H1 (cell line): ENCODE results near the gene FITM1. TPM values are rescaled to one million over a fixed set of nuclear protein-coding genes. Genes with fewer than 3 reads are reported as not detected.

Source experiments
- CTCF ChIA-PET: fragments of 300-600 bp; sonication (Branson Sonifier 250); formaldehyde crosslinking; loops from one replicate; lab custom pipeline; 2021; ENCODE audit not compliant: partially characterized antibody; lab: Charles Lee
- POLR2A ChIA-PET: fragments of 300-600 bp; sonication (Branson Sonifier 250); formaldehyde crosslinking; loops from one replicate; lab custom pipeline; 2021; ENCODE audit warnings: inconsistent platforms; ENCODE audit not compliant: partially characterized antibody; lab: Charles Lee
- DNase-seq, 2 experiments: peaks; one replicate each; pipeline versions ENCODE4 v3.0.0 to v3.0.0-alpha.2; 2010 to 2022; ENCODE audit warnings: low spot score in 2 of 2, low read depth in 1 of 2, mixed read lengths in 1 of 2
- FAIRE-seq: peaks from 2 replicates; lab custom pipeline; 2011; peaks lifted over from hg19 to GRCh38; lab: Jason Lieb, UNC
- H2AFZ ChIP-seq: 2 replicates; pipeline ENCODE4 v1.8.1; 2012; ENCODE audit warnings: low read length, inconsistent platforms
- H2AK5ac ChIP-seq: 2 replicates; pipeline ENCODE4 v1.6.1; 2013; ENCODE audit warnings: low read depth, low read length
- H2BK120ac ChIP-seq: replicated peaks from 2 replicates; pipeline ENCODE3; 2013; ENCODE audit warnings: low read depth, low read length, inconsistent platforms
- H2BK12ac ChIP-seq: 2 replicates; pipeline ENCODE4 v1.6.1; 2013; ENCODE audit warnings: low read depth, low read length
- H2BK15ac ChIP-seq: 2 replicates; pipeline ENCODE4 v1.6.1; 2013; ENCODE audit warnings: low read length
- H2BK20ac ChIP-seq: 2 replicates; pipeline ENCODE4 v1.6.1; 2013; ENCODE audit warnings: low read length
- H2BK5ac ChIP-seq: 2 replicates; pipeline ENCODE4 v1.6.1; 2013; ENCODE audit warnings: low read depth, low read length
- H3K14ac ChIP-seq: 2 replicates; pipeline ENCODE4 v1.6.1; 2013; ENCODE audit warnings: inconsistent platforms; ENCODE audit not compliant: insufficient read length
- H3K18ac ChIP-seq: 2 replicates; pipeline ENCODE4 v1.6.1; 2013; ENCODE audit warnings: low read length; ENCODE audit errors: extremely low read depth
- H3K23ac ChIP-seq: 2 replicates; pipeline ENCODE4 v1.6.1; 2013; ENCODE audit warnings: inconsistent platforms; ENCODE audit not compliant: insufficient read length
- H3K23me2 ChIP-seq: 2 replicates; pipeline ENCODE4 v1.6.1; 2013; ENCODE audit warnings: low read depth, low read length
- H3K27ac ChIP-seq: 2 replicates; pipeline ENCODE4 v1.6.1; 2011; ENCODE audit warnings: low read depth, low read length, inconsistent platforms
- H3K27me3 ChIP-seq, 4 experiments: replicated peaks in 1 of 4; 1 replicate in 1 of 4; 2 replicates in 3 of 4; pipeline versions ENCODE4 v1.6.1 to v1.8.1; 2011 to 2013; ENCODE audit warnings: low read length in 3 of 4, mild to moderate bottlenecking in 3 of 4, inconsistent platforms in 2 of 4, mixed read lengths in 2 of 4, moderate library complexity in 1 of 4; ENCODE audit not compliant: control insufficient read depth in 3 of 4, insufficient read depth in 3 of 4; ENCODE audit errors: extremely low read depth in 1 of 4
- H3K36me3 ChIP-seq, 4 experiments: 2 replicates each; pipeline versions ENCODE4 v1.6.1 to v1.8.1; 2011 to 2013; ENCODE audit warnings: mild to moderate bottlenecking in 4 of 4, low read length in 3 of 4, moderate library complexity in 2 of 4, control low read depth in 1 of 4, inconsistent platforms in 1 of 4; ENCODE audit not compliant: insufficient read depth in 4 of 4, control insufficient read depth in 2 of 4
- H3K4ac ChIP-seq: replicated peaks from 2 replicates; pipeline ENCODE3; 2013; ENCODE audit warnings: low read length, low read depth, mixed read lengths, inconsistent platforms; ENCODE audit not compliant: insufficient read length
- H3K4me1 ChIP-seq, 4 experiments: replicated peaks in 1 of 4; 1 replicate in 1 of 4; 2 replicates in 3 of 4; pipeline versions ENCODE4 v1.6.1 to v1.8.1; 2011 to 2013; ENCODE audit warnings: low read length in 3 of 4, inconsistent platforms in 2 of 4, mixed read lengths in 1 of 4; ENCODE audit not compliant: insufficient read depth in 4 of 4, control insufficient read depth in 3 of 4
- H3K4me2 ChIP-seq, 2 experiments: 2 replicates each; pipeline versions ENCODE4 v1.6.1 to v1.8.1; 2011 to 2013; ENCODE audit warnings: low read depth in 2 of 2, low read length in 2 of 2, control low read depth in 1 of 2, inconsistent platforms in 1 of 2, mild to moderate bottlenecking in 1 of 2; ENCODE audit not compliant: insufficient read depth in 1 of 2
- H3K4me3 ChIP-seq, 4 experiments: fragments of 200-600, 300-600 bp in 1 of 4; sonication (generic), shearing (Covaris generic), sonication (Bioruptor Twin) in 1 of 4; 2 replicates each; pipeline versions ENCODE4 v1.5.1 to v1.8.1; 2011 to 2016; ENCODE audit warnings: low read length in 4 of 4, low read depth in 3 of 4, control low read depth in 2 of 4, inconsistent platforms in 2 of 4, mild to moderate bottlenecking in 2 of 4, mixed read lengths in 1 of 4, moderate library complexity in 1 of 4; ENCODE audit not compliant: insufficient read depth in 2 of 4; ENCODE audit errors: extremely low read depth in 1 of 4
- H3K56ac ChIP-seq: replicated peaks from 2 replicates; pipeline ENCODE3; 2013; ENCODE audit warnings: low read depth, mild to moderate bottlenecking, mixed read lengths, low read length, inconsistent platforms; ENCODE audit not compliant: insufficient read length
- H3K79me1 ChIP-seq: 2 replicates; pipeline ENCODE4 v1.6.1; 2013; ENCODE audit warnings: low read depth, low read length, control low read depth
- H3K79me2 ChIP-seq, 2 experiments: 2 replicates each; pipeline versions ENCODE4 v1.6.1 to v1.8.1; 2012 to 2013; ENCODE audit warnings: low read length in 2 of 2, mild to moderate bottlenecking in 2 of 2, inconsistent platforms in 1 of 2; ENCODE audit not compliant: insufficient read depth in 2 of 2, control insufficient read depth in 1 of 2
- H3K9ac ChIP-seq, 4 experiments: replicated peaks in 1 of 4; 1 replicate in 1 of 4; 2 replicates in 3 of 4; pipeline versions ENCODE4 v1.6.1 to v1.8.1; 2011 to 2013; ENCODE audit warnings: low read depth in 3 of 4, low read length in 3 of 4, control low read depth in 2 of 4, mild to moderate bottlenecking in 2 of 4, moderate library complexity in 2 of 4, inconsistent platforms in 1 of 4; ENCODE audit errors: extremely low read depth in 1 of 4
- H3K9me3 ChIP-seq, 2 experiments: 2 replicates each; pipeline versions ENCODE4 v1.6.1 to v1.8.1; 2012 to 2013; ENCODE audit warnings: mild to moderate bottlenecking in 2 of 2, moderate library complexity in 2 of 2, control low read depth in 1 of 2, inconsistent platforms in 1 of 2, low read depth in 1 of 2, low read length in 1 of 2, mixed read lengths in 1 of 2; ENCODE audit not compliant: insufficient read depth in 2 of 2
- H4K20me1 ChIP-seq, 2 experiments: replicated peaks in 1 of 2; 2 replicates each; pipeline versions ENCODE3 to v1.8.1; 2011 to 2013; ENCODE audit warnings: inconsistent platforms in 2 of 2, low read length in 2 of 2, mild to moderate bottlenecking in 1 of 2; ENCODE audit not compliant: insufficient read depth in 2 of 2, control insufficient read depth in 1 of 2
- H4K5ac ChIP-seq: 2 replicates; pipeline ENCODE4 v1.6.1; 2013; ENCODE audit warnings: low read length, low read depth, mixed read lengths, inconsistent platforms; ENCODE audit not compliant: insufficient read length
- H4K8ac ChIP-seq: 2 replicates; pipeline ENCODE4 v1.8.0; 2013; ENCODE audit warnings: mild to moderate bottlenecking, moderate library complexity, low read length, inconsistent platforms; ENCODE audit not compliant: insufficient read depth; ENCODE audit errors: extremely low read depth
- H4K91ac ChIP-seq: replicated peaks from 2 replicates; pipeline ENCODE3; 2013; ENCODE audit warnings: low read length, mixed read lengths, inconsistent platforms; ENCODE audit not compliant: insufficient read length
- BACH1 ChIP-seq: IDR thresholded peaks from 2 replicates; pipeline ENCODE4 v1.6.1; 2012; ENCODE audit warnings: low read length, improper control_type of control experiment
- CEBPB ChIP-seq: IDR thresholded peaks from 2 replicates; pipeline ENCODE4 v1.6.1; 2012; ENCODE audit warnings: low read depth, low read length
- EP300 ChIP-seq, 2 experiments: IDR thresholded peaks; 1 replicate in 1 of 2; 2 replicates in 1 of 2; pipeline ENCODE4 v1.6.1; 2011 to 2012; ENCODE audit warnings: low read depth in 2 of 2, low read length in 2 of 2, mild to moderate bottlenecking in 2 of 2, borderline replicate concordance in 1 of 2, inconsistent platforms in 1 of 2, moderate library complexity in 1 of 2
- JUN ChIP-seq: IDR thresholded peaks from 2 replicates; pipeline ENCODE4 v1.6.1; 2011; ENCODE audit warnings: low read depth, mild to moderate bottlenecking, improper control_type of control experiment, low read length
- POLR2A ChIP-seq, 2 experiments: IDR thresholded peaks; 1 replicate in 1 of 2; 2 replicates in 1 of 2; pipeline ENCODE4 v1.6.1; 2011; ENCODE audit warnings: low read depth in 2 of 2, low read length in 2 of 2, mild to moderate bottlenecking in 2 of 2; ENCODE audit errors: control extremely low read depth in 1 of 2
- POLR2AphosphoS5 ChIP-seq: IDR thresholded peaks from 2 replicates; pipeline ENCODE4 v1.6.1; 2011; ENCODE audit warnings: low read depth, low read length
- SP1 ChIP-seq: IDR thresholded peaks from 2 replicates; pipeline ENCODE4 v1.6.1; 2011; ENCODE audit warnings: low read depth, low read length
- SP4 ChIP-seq: IDR thresholded peaks from 2 replicates; pipeline ENCODE4 v1.6.1; 2012; ENCODE audit warnings: low read length, inconsistent platforms
- TAF7 ChIP-seq: optimal IDR thresholded peaks from 2 replicates; pipeline ENCODE3; 2011; ENCODE audit warnings: low read depth, mild to moderate bottlenecking, inconsistent platforms, low read length, moderate library complexity, borderline replicate concordance
- TBP ChIP-seq: IDR thresholded peaks from 2 replicates; pipeline ENCODE4 v1.6.1; 2011; ENCODE audit warnings: low read depth, low read length, improper control_type of control experiment
- TEAD4 ChIP-seq: IDR thresholded peaks from 2 replicates; pipeline ENCODE4 v1.6.1; 2012; ENCODE audit warnings: low read depth, low read length, inconsistent platforms, mixed read lengths
- YY1 ChIP-seq: IDR thresholded peaks from 2 replicates; pipeline ENCODE4 v1.6.1; 2011; ENCODE audit warnings: low read depth, mild to moderate bottlenecking, low read length
- WGBS, 2 experiments: shearing (Covaris generic) in 1 of 2; methylation state at CpG; one replicate each; pipeline versions ENCODE4 v1.1.6 to v1.1.7; 2013 to 2015; ENCODE audit warnings: low lambda C conversion rate in 2 of 2, mixed read lengths in 2 of 2, inconsistent platforms in 1 of 2, low coverage in 1 of 2, missing lambda C conversion rate in 1 of 2; ENCODE audit not compliant: insufficient replicate concordance in 2 of 2, insufficient coverage in 1 of 2, insufficient read length in 1 of 2; ENCODE audit errors: extremely low coverage in 1 of 2, missing lambda C conversion rate in 1 of 2; 5-methylcytosine and 5-hydroxymethylcytosine counted together
- polyA plus RNA-seq, 7 experiments: library from polyadenylated mRNA; depleted of rRNA in 3 of 7; stranded (reverse) in 5 of 7; unstranded in 2 of 7; fragments of >200 nt in 5 of 7; fragments of 200-250 nt in 2 of 7; gene quantifications; 1 replicate in 5 of 7; 2 replicates in 1 of 7; 4 replicates in 1 of 7; pipeline versions ENCODE4 v1.2.1 to v1.2.3, GENCODE V29; 2011 to 2013; ENCODE audit warnings: missing spikeins in 2 of 7, mixed read lengths in 2 of 7
- total RNA-seq: library from RNA; stranded (reverse); fragmentation: NEBNext Ultra II Directional; extraction: Animal tissue kit (Norgen Biotek cat#: 25700); gene quantifications from 2 replicates; pipeline ENCODE4 v1.2.1, GENCODE V29; 2021
- TF ChIP-seq, protein P1 (sequence below): IDR thresholded peaks from 2 replicates; pipeline ENCODE4 v1.6.1; 2011; ENCODE audit warnings: low read length, improper control_type of control experiment

The FITM1 gene
- total and polyA plus RNA-seq, 2 of the 8 experiments (the other 6 are each of a cell fraction or from before 2014, with no cell fraction given) = 0.53 to 0.76 TPM

DNA sequence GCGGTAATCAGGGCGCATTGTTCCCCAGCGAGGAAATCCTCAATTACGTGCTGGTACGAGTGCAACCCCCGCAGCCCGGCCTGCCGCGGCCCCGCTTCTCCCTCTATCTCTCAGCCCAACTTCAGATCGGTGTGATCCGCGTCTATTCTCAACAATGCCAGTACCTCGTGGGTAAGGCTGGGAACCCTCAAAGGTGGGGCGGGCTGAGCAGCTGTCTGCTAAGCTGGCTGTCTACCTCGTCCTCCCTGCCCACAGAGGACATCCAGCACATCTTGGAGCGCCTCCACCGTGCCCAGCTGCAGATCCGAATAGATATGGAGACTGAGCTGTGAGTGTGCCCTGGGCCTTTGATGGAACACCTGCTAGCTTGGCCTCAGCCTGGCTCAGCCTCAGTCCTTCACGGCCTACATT, 42.4 kb downstream of the FITM1 start:
- Histone ChIP-seq H3K14ac (no peak overlapping the region), H3K4me1 (peaks cover 0 to 9% (median 7%) of the 10 kb centered on the region in 4 experiments; a peak in 4 of 7 replicates), H3K4ac (no peak overlapping the region), H3K23ac (no peak overlapping the region), H3K36me3 (peaks cover 0 to 4% (median 0%) of the 10 kb centered on the region in 4 experiments; a peak in 3 of 8 replicates), H2BK5ac (no peak overlapping the region), H3K18ac (no peak overlapping the region), H4K91ac (no peak overlapping the region), H2BK12ac (peak overlapping the region; percentile 55; the same call in 1 of the 2 replicates), H3K79me1 (no peaks in the 10 kb centered on the region), H4K20me1 (peaks cover 0 to 3% of the 10 kb centered on the region in 2 experiments), H3K4me2 (peak overlapping the region; percentile 75 to 96), H3K79me2 (no peaks in the 10 kb centered on the region), H2AFZ (no peak overlapping the region), H2BK20ac (no peak overlapping the region), H2AK5ac (no peak overlapping the region), H3K9ac (peak overlapping the region in 1 of 4 experiments; percentile 37; a peak in 2 of 7 replicates), H3K23me2 (peaks cover 5% of the 10 kb centered on the region; the same call in 1 of the 2 replicates), H3K27ac (no peak overlapping the region), H3K27me3 (no peaks in the 10 kb centered on the region), H3K4me3 (peak overlapping the region; percentile 62 to 77 (median 71); a peak in 7 of 8 replicates), H4K5ac (no peak overlapping the region), H3K9me3 (no peaks in the 10 kb centered on the region), H2BK15ac (no peak overlapping the region), H4K8ac (peak overlapping the region; percentile 59; the same call in 1 of the 2 replicates), H2BK120ac (no peak overlapping the region), H3K56ac (no peak overlapping the region)
- WGBS, 2 experiments = 71% methylated on average over 20 of the region's 20 CpGs; no CpG with 5 or more reads in 1 of the 2 experiments
- POLR2A ChIA-PET = interaction anchor here (0.8 to 10.7 kb wide), 14 partner anchors 8 to 161 kb away, joined by 3 to 158 read pairs (median 5); partner anchors contain the start of genes CARMIL3, CHMP4A, IPO4 and IRF9
- DNase-seq (no peak), FAIRE-seq (no peak)
- CTCF ChIA-PET = interaction anchor here (0.9 to 1.5 kb wide), 4 partner anchors 10 to 135 kb away, joined by 3 to 5 read pairs (median 4); partner anchors contain the start of genes CIDEB and IRF9
- TF ChIP-seq TAF7 = no peak
- TF ChIP-seq TEAD4 = no peak
- TF ChIP-seq TBP = no peak
- no peak for TF ChIP-seq SP1
- TF ChIP-seq POLR2AphosphoS5 = no peak
- no peak for TF ChIP-seq SP4
- no peak for TF ChIP-seq CEBPB
- no peak for TF ChIP-seq JUN
- TF ChIP-seq, protein P1, sequence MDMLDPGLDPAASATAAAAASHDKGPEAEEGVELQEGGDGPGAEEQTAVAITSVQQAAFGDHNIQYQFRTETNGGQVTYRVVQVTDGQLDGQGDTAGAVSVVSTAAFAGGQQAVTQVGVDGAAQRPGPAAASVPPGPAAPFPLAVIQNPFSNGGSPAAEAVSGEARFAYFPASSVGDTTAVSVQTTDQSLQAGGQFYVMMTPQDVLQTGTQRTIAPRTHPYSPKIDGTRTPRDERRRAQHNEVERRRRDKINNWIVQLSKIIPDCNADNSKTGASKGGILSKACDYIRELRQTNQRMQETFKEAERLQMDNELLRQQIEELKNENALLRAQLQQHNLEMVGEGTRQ = no peak
- TF ChIP-seq EP300 (IDR thresholded peaks at IDR 0.05; ENCODE audit: borderline replicate concordance in 1 of 2, low read depth in 2 of 2, low read length in 2 of 2) = no peak
- no peak for TF ChIP-seq YY1
- TF ChIP-seq BACH1 = no peak
- no peak for TF ChIP-seq POLR2A (IDR thresholded peaks at IDR 0.05; ENCODE audit: control extremely low read depth in 1 of 2, low read depth in 2 of 2, low read length in 2 of 2)
